CD14-positive monocyte (primary cell): ENCODE data around the gene TRIM62. TPM values are rescaled to one million over a fixed set of nuclear protein-coding genes. Genes with fewer than 3 reads are reported as not detected.

ENCODE experiments used
- DNase-seq, 3 donors: peaks; one replicate each; pipeline ENCODE4 v3.0.0-alpha.2; 2011 to 2022
- H2AFZ ChIP-seq: 2 replicates; pipeline ENCODE4 v1.6.0; 2012; ENCODE audit warnings: mild to moderate bottlenecking, low read depth, low read length, inconsistent platforms; ENCODE audit not compliant: insufficient read depth, poor library complexity, severe bottlenecking
- H3K27ac ChIP-seq, 2 donors: 1 replicate in 1 of 2; 2 replicates in 1 of 2; pipeline ENCODE4 v1.5.1; 2012 to 2013; ENCODE audit warnings: low read length in 2 of 2, control low read depth in 1 of 2, inconsistent platforms in 1 of 2, low read depth in 1 of 2, mild to moderate bottlenecking in 1 of 2
- H3K27me3 ChIP-seq, 2 donors: one replicate each; pipeline versions ENCODE4 v1.6.0 to v1.6.1; 2011 to 2013; ENCODE audit warnings: low read length in 2 of 2; ENCODE audit not compliant: control insufficient read depth in 2 of 2, insufficient read depth in 2 of 2
- H3K36me3 ChIP-seq, 2 donors: replicated peaks in 1 of 2; 1 replicate in 1 of 2; 2 replicates in 1 of 2; pipeline versions ENCODE4 v1.5.1 to v1.6.1; 2012 to 2013; ENCODE audit warnings: low read length in 2 of 2, control low read depth in 1 of 2, inconsistent platforms in 1 of 2, mild to moderate bottlenecking in 1 of 2; ENCODE audit not compliant: insufficient read depth in 2 of 2, control insufficient read depth in 1 of 2
- H3K4me1 ChIP-seq, 2 donors: 1 replicate in 1 of 2; 2 replicates in 1 of 2; pipeline versions ENCODE4 v1.5.1 to v1.6.1; 2012 to 2013; ENCODE audit warnings: low read length in 2 of 2, control low read depth in 1 of 2, inconsistent platforms in 1 of 2, mild to moderate bottlenecking in 1 of 2, moderate library complexity in 1 of 2; ENCODE audit not compliant: insufficient read depth in 2 of 2, control insufficient read depth in 1 of 2
- H3K4me2 ChIP-seq: replicated peaks from 2 replicates; pipeline ENCODE3; 2012; ENCODE audit warnings: low read length, moderate library complexity, mild to moderate bottlenecking; ENCODE audit not compliant: poor library complexity, severe bottlenecking; ENCODE audit errors: extremely low read depth
- H3K4me3 ChIP-seq, 3 experiments: fragments of 200-600 bp in 1 of 3; sonication (generic) in 1 of 3; replicated peaks in 1 of 3; 1 replicate in 2 of 3; 2 replicates in 1 of 3; pipeline ENCODE4 v1.5.1; 2011 to 2013; ENCODE audit warnings: low read length in 3 of 3, mild to moderate bottlenecking in 3 of 3, control low read depth in 2 of 3, low read depth in 2 of 3, inconsistent platforms in 1 of 3, moderate library complexity in 1 of 3
- H3K79me2 ChIP-seq: 2 replicates; pipeline ENCODE4 v1.6.0; 2012; ENCODE audit warnings: mild to moderate bottlenecking, control low read depth, inconsistent platforms, low read length, moderate library complexity; ENCODE audit not compliant: insufficient read depth
- H3K9ac ChIP-seq: 2 replicates; pipeline ENCODE4 v1.6.0; 2017; ENCODE audit warnings: low read length, mild to moderate bottlenecking; ENCODE audit not compliant: insufficient read depth, poor library complexity, severe bottlenecking
- H3K9me3 ChIP-seq, 2 donors: replicated peaks in 1 of 2; 1 replicate in 1 of 2; 2 replicates in 1 of 2; pipeline versions ENCODE4 v1.5.1 to v1.6.1; 2012 to 2013; ENCODE audit warnings: low read length in 2 of 2, control low read depth in 1 of 2; ENCODE audit not compliant: control insufficient read depth in 1 of 2, insufficient read depth in 1 of 2
- H4K20me1 ChIP-seq: 2 replicates; pipeline ENCODE4 v1.6.0; 2012; ENCODE audit warnings: mild to moderate bottlenecking, low read length, control low read depth, moderate library complexity; ENCODE audit not compliant: insufficient read depth
- H3K27ac Mint-ChIP-seq, 7 donors: one replicate each; pipeline ENCODE4 v1.8.0; 2020; ENCODE audit warnings: mild to moderate bottlenecking in 7 of 7, mixed read lengths in 7 of 7, moderate library complexity in 6 of 7, inconsistent platforms in 2 of 7
- H3K27me3 Mint-ChIP-seq, 3 donors: one replicate each; pipeline ENCODE4 v1.8.0; 2021 to 2022; ENCODE audit warnings: low read depth in 3 of 3, mild to moderate bottlenecking in 3 of 3, mixed read lengths in 3 of 3, moderate library complexity in 3 of 3, inconsistent platforms in 1 of 3
- H3K36me3 Mint-ChIP-seq, 2 donors: one replicate each; pipeline ENCODE4 v1.8.0; 2020; ENCODE audit warnings: mixed read lengths in 2 of 2, inconsistent platforms in 1 of 2, mild to moderate bottlenecking in 1 of 2
- H3K4me1 Mint-ChIP-seq: one replicate; pipeline ENCODE4 v1.8.0; 2020; ENCODE audit warnings: mild to moderate bottlenecking, mixed read lengths
- H3K4me3 Mint-ChIP-seq, 2 donors: one replicate each; pipeline ENCODE4 v1.8.0; 2020; ENCODE audit warnings: mild to moderate bottlenecking in 2 of 2, mixed read lengths in 2 of 2, moderate library complexity in 1 of 2
- H3K9me3 Mint-ChIP-seq, 7 donors: one replicate each; pipeline ENCODE4 v1.8.0; 2020 to 2022; ENCODE audit warnings: mixed read lengths in 7 of 7, mild to moderate bottlenecking in 6 of 7, moderate library complexity in 6 of 7, inconsistent platforms in 2 of 7
- CTCF ChIP-seq: fragments of 200-600 bp; IDR thresholded peaks from one replicate; pipeline ENCODE4 v1.8.0; 2022; ENCODE audit warnings: antibody characterized with exemption, mild to moderate bottlenecking
- WGBS: methylation state at CpG from one replicate; pipeline ENCODE4 v1.1.5; 2013; ENCODE audit warnings: missing lambda C conversion rate; ENCODE audit not compliant: insufficient coverage; 5-methylcytosine and 5-hydroxymethylcytosine counted together
- intact Hi-C, 2 donors: fragments of 100-400 bp; cut with micrococcal nuclease; formaldehyde crosslinking; loops; one replicate each; pipeline versions ENCODE4 v1.15.0 to v1.15.1; 2023
- polyA plus RNA-seq, 3 donors: library from polyadenylated mRNA; depleted of rRNA in 1 of 3; unstranded in 2 of 3; stranded (reverse) in 1 of 3; fragments of 300-500 nt in 2 of 3; fragments of >200 nt in 1 of 3; fragmentation: Illumina TruSeq in 2 of 3; gene quantifications; 1 replicate in 2 of 3; 2 replicates in 1 of 3; pipeline ENCODE4 v1.2.3, GENCODE V29; 2012 to 2021

TRIM62 gene
- polyA plus RNA-seq, 3 donors = 1.7 to 8.1 (median 2.1) TPM

- no peaks in the 10 kb centered on the region for H3K9me3 Mint-ChIP-seq
- no peak for DNase-seq
- Histone ChIP-seq H2AFZ (no peak overlapping the region), H3K4me3 (no peak overlapping the region), H3K27ac (no peak overlapping the region), H4K20me1 (no peaks in the 10 kb centered on the region), H3K4me2 (no peak overlapping the region), H3K79me2 (no peaks in the 10 kb centered on the region), H3K36me3 (peaks cover 14 to 54% of the 10 kb centered on the region in 2 donors), H3K9ac (no peak overlapping the region), H3K27me3 (no peaks in the 10 kb centered on the region), H3K4me1 (no peaks in the 10 kb centered on the region), H3K9me3 (no peaks in the 10 kb centered on the region)
- H3K36me3 Mint-ChIP-seq = peaks cover 31 to 63% of the 10 kb centered on the region in 2 donors
- no peak overlapping the region for H3K27ac Mint-ChIP-seq
- no peak overlapping the region for H3K4me3 Mint-ChIP-seq
- peaks cover 0 to 4% (median 3%) of the 10 kb centered on the region in 3 donors for H3K27me3 Mint-ChIP-seq
- intact Hi-C loops = no loop called here
- no peaks in the 10 kb centered on the region for H3K4me1 Mint-ChIP-seq
- no peak for TF ChIP-seq CTCF
- 96% methylated on average over 5 of the region's 7 CpGs for WGBS
Measured at GRCh38 chr1:33149453-33150190, 32.2 kb downstream of the TRIM62 start.

GRCh38 chr1:33148615-33149014, 33.2 kb downstream of the TRIM62 start:
- 100% methylated on average over 3 of the region's 3 CpGs for WGBS
- intact Hi-C loops = no loop called here
- no peak overlapping the region for H3K4me2 ChIP-seq

More at GRCh38 chr1:33148615-33149014, 33.2 kb downstream of the TRIM62 start:
- Histone ChIP-seq H3K36me3 (peaks cover 14 to 51% of the 10 kb centered on the region in 2 donors), H3K9ac (no peak overlapping the region), H3K79me2 (no peaks in the 10 kb centered on the region), H3K4me1 (no peaks in the 10 kb centered on the region), H4K20me1 (no peaks in the 10 kb centered on the region), H3K4me3 (no peak overlapping the region), H3K27ac (no peak overlapping the region), H2AFZ (no peak overlapping the region), H3K27me3 (no peaks in the 10 kb centered on the region), H3K9me3 (no peaks in the 10 kb centered on the region)
- H3K36me3 Mint-ChIP-seq = peaks cover 27 to 56% of the 10 kb centered on the region in 2 donors
- H3K9me3 Mint-ChIP-seq = no peaks in the 10 kb centered on the region
- H3K4me3 Mint-ChIP-seq = no peak overlapping the region
- H3K4me1 Mint-ChIP-seq = no peaks in the 10 kb centered on the region
- peaks cover 0 to 4% (median 3%) of the 10 kb centered on the region in 3 donors for H3K27me3 Mint-ChIP-seq
- DNase-seq = no peak
- H3K27ac Mint-ChIP-seq = no peak overlapping the region
- TF ChIP-seq CTCF = no peak
